Adrenal gland (tissue), 5 donors: Measurements from ENCODE around the gene SOWAHA.

Experiments
- POLR2A ChIP-seq, 2 donors: fragments of 450-650 bp; IDR thresholded peaks; one replicate each; pipeline ENCODE4 v1.6.1; 2017; ENCODE audit warnings: antibody characterized with exemption in 2 of 2, mild to moderate bottlenecking in 2 of 2, moderate library complexity in 1 of 2
- TF ChIP-seq, protein P1 (sequence below), 6 experiments: fragments of 450-650 bp in 4 of 6; fragments of 200-600 bp in 2 of 6; sonication (generic) in 1 of 6; IDR thresholded peaks; 1 replicate in 5 of 6; 2 replicates in 1 of 6; pipeline versions ENCODE4 v1.5.1 to v1.8.0; 2016 to 2021; ENCODE audit warnings: antibody characterized with exemption in 6 of 6, mild to moderate bottlenecking in 2 of 6, moderate library complexity in 1 of 6
- donor health status: DM: no; HTN: no; CAD: no.

GRCh38 chr5:132815454-132815853, 2.4 kb downstream of the SOWAHA start:
- TF ChIP-seq, protein P1, sequence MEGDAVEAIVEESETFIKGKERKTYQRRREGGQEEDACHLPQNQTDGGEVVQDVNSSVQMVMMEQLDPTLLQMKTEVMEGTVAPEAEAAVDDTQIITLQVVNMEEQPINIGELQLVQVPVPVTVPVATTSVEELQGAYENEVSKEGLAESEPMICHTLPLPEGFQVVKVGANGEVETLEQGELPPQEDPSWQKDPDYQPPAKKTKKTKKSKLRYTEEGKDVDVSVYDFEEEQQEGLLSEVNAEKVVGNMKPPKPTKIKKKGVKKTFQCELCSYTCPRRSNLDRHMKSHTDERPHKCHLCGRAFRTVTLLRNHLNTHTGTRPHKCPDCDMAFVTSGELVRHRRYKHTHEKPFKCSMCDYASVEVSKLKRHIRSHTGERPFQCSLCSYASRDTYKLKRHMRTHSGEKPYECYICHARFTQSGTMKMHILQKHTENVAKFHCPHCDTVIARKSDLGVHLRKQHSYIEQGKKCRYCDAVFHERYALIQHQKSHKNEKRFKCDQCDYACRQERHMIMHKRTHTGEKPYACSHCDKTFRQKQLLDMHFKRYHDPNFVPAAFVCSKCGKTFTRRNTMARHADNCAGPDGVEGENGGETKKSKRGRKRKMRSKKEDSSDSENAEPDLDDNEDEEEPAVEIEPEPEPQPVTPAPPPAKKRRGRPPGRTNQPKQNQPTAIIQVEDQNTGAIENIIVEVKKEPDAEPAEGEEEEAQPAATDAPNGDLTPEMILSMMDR (IDR thresholded peaks at IDR 0.05), result no peak
- no peak for TF ChIP-seq POLR2A (IDR thresholded peaks at IDR 0.05)
